G401 (cell line): ENCODE measurements around the gene SLC25A25. TPM values are rescaled to one million over a fixed set of nuclear protein-coding genes. Genes with fewer than 3 reads are reported as not detected.
A peak's percentile ranks its signal among the peaks of the same experiment; 100 is the strongest.
"Not testable (repeated sequence)": the region's sequence is repeated elsewhere in the genome, so short reads cannot be mapped to it uniquely, and the experiment has no call there.

Experiments
- DNase-seq: peaks from one replicate; pipeline ENCODE4 v3.0.0-alpha.2; 2015; ENCODE audit warnings: low spot score
- in situ Hi-C: cut with HindIII; loops from 2 replicates; pipeline ENCODE4 v1.10.0; 2016; ENCODE audit warnings: low sequenced_read_pairs, mixed read lengths
- total RNA-seq: library from RNA; depleted of rRNA; stranded (reverse); fragments of >200 nt; shearing (Covaris generic); gene quantifications from 2 replicates; pipeline ENCODE4 v1.2.3, GENCODE V29; 2014

Gene SLC25A25
- total RNA-seq, 1 experiment from 2014 or later, result 29.0 TPM

- peak; percentile 35 for DNase-seq
- in situ Hi-C loops, result no loop called here
These were observed 51.1 kb downstream of the SLC25A25 start for GRCh38 chr9:128118971-128119665.

DNA sequence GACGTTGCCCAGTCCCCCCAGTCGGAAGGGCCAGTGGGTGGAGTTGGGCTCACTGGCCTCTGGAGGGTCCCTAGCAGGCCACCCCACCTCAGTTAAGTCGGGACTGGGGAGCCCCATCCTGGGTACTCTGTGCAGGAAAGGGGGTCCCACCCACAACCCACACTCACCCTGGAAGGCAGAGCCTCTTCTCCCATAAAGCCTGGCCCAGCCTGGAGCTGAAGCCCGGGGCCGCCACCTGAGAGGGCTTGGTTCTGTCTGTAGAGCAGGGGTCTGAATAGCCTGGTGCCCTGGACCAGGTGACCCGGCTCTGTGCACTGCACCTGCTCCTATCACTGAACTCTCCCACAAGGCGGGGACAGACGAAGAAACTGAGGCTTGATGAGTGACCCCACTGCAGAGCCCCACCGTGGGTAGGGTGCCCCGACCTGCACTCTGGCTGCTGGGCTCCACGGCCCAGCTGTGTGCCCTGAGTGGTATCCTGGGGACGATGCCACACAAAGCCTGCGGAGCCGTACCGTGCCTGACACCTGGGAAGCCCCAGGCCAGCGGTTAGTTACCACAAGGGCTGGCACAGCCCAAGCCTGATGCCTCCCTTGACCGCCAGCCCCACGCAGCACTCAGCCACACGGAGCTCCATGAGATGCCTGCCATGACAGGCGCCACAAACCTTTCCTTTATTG lies 52.2 kb downstream of the SLC25A25 start:
- no peak for DNase-seq
- in situ Hi-C loops, result no loop called here

- no peak for DNase-seq
- in situ Hi-C loops, result no loop called here
These were observed 52.9 kb downstream of the SLC25A25 start for GRCh38 chr9:128120741-128121465.

DNA sequence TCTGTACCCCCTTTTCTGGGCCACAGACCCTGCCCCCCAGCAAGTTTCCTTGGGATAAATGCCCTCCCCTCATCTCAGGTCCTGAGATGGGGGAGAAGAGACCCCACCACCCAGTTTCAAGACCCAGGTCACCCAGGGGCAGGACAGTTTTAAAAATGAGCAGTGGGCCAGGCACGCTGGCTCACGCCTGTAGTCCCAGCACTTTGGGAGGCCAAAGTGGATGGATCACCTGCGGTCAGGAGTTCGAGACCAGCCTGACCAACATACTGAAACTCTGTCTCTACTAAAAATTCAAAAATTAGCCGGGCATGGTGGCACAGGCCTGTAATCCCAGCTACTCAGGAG lies 53.4 kb downstream of the SLC25A25 start:
- no peak for DNase-seq
- in situ Hi-C loops, result no loop called here

- in situ Hi-C loops, result no loop called here
- no peak for DNase-seq
These were observed 54.1 kb downstream of the SLC25A25 start for GRCh38 chr9:128121924-128122808.

GRCh38 chr9:128122809-128123175 lies 54.8 kb downstream of the SLC25A25 start:
- no peak for DNase-seq
- in situ Hi-C loops, result no loop called here

GRCh38 chr9:128123451-128124080 lies 55.5 kb downstream of the SLC25A25 start:
- no peak for DNase-seq
- in situ Hi-C loops, result no loop called here

- DNase-seq, result no peak
- in situ Hi-C loops, result no loop called here
These were observed 56.4 kb downstream of the SLC25A25 start for GRCh38 chr9:128124451-128124850.

GRCh38 chr9:128124873-128125579 lies 57.0 kb downstream of the SLC25A25 start:
- in situ Hi-C loops, result no loop called here
- DNase-seq, result peak; percentile 75

GRCh38 chr9:128125580-128126354 lies 57.7 kb downstream of the SLC25A25 start:
- DNase-seq, result no peak
- in situ Hi-C loops, result no loop called here

DNA sequence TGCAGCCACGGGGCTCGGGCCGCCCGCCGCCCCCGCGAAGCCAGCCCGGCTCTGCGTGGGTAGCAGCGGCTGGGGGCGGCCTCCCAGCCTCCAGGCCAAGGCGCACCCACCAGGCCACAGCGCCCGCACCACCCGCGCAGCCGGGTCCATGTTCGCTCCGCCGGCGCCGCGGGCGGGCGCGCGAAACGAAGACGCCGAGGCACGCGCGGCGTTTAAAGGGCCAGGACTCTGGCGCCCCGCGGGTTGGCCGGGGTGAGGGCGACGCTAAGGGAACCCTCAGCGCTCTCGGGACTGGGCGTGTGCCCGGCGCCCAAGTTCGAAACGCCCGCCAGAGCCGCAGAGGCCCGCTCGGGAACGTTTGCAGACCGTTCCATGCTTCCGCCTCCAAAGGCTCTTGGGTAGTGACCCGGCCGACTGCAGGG lies 59.5 kb downstream of the SLC25A25 start, which contains the start of gene PTGES2:
TSS of gene PTGES2 (minus strand) at position 162 of the 422 bp plus-strand sequence. CDS start at position 150, 12 bp downstream.
- peak; percentile 82 for DNase-seq
- in situ Hi-C loops, result no loop called here

- in situ Hi-C loops, result no loop called here
- peak; percentile 94 for DNase-seq
These were observed 60.2 kb downstream of the SLC25A25 start for GRCh38 chr9:128127990-128128835.

GRCh38 chr9:128128836-128129590 lies 61.0 kb downstream of the SLC25A25 start:
- in situ Hi-C loops, result no loop called here
- DNase-seq, result peak; percentile 37

- DNase-seq, in situ Hi-C loops: not testable (repeated sequence)
These were observed 62.1 kb downstream of the SLC25A25 start for GRCh38 chr9:128129976-128130590.

- in situ Hi-C loops, DNase-seq: not testable (repeated sequence)
These were observed 62.6 kb downstream of the SLC25A25 start for GRCh38 chr9:128130651-128131050.
